H1 (cell line): ENCODE data around the gene SLC2A3. TPM values are rescaled to one million over a fixed set of nuclear protein-coding genes. Genes with fewer than 3 reads are reported as not detected.
"Not testable (repeated sequence)": the region's sequence is repeated elsewhere in the genome, so short reads cannot be mapped to it uniquely, and the experiment has no call there.

ENCODE experiments used
- CTCF ChIA-PET: fragments of 300-600 bp; sonication (Branson Sonifier 250); formaldehyde crosslinking; loops from one replicate; lab custom pipeline; 2021; ENCODE audit not compliant: partially characterized antibody; lab: Charles Lee
- POLR2A ChIA-PET: fragments of 300-600 bp; sonication (Branson Sonifier 250); formaldehyde crosslinking; loops from one replicate; lab custom pipeline; 2021; ENCODE audit warnings: inconsistent platforms; ENCODE audit not compliant: partially characterized antibody; lab: Charles Lee
- DNase-seq, 2 experiments: peaks; one replicate each; pipeline versions ENCODE4 v3.0.0 to v3.0.0-alpha.2; 2010 to 2022; ENCODE audit warnings: low spot score in 2 of 2, low read depth in 1 of 2, mixed read lengths in 1 of 2
- FAIRE-seq: peaks from 2 replicates; lab custom pipeline; 2011; peaks lifted over from hg19 to GRCh38; lab: Jason Lieb, UNC
- H2AFZ ChIP-seq: 2 replicates; pipeline ENCODE4 v1.8.1; 2012; ENCODE audit warnings: low read length, inconsistent platforms
- H2AK5ac ChIP-seq: 2 replicates; pipeline ENCODE4 v1.6.1; 2013; ENCODE audit warnings: low read depth, low read length
- H2BK120ac ChIP-seq: replicated peaks from 2 replicates; pipeline ENCODE3; 2013; ENCODE audit warnings: low read depth, low read length, inconsistent platforms
- H2BK12ac ChIP-seq: 2 replicates; pipeline ENCODE4 v1.6.1; 2013; ENCODE audit warnings: low read depth, low read length
- H2BK15ac ChIP-seq: 2 replicates; pipeline ENCODE4 v1.6.1; 2013; ENCODE audit warnings: low read length
- H2BK20ac ChIP-seq: 2 replicates; pipeline ENCODE4 v1.6.1; 2013; ENCODE audit warnings: low read length
- H2BK5ac ChIP-seq: 2 replicates; pipeline ENCODE4 v1.6.1; 2013; ENCODE audit warnings: low read depth, low read length
- H3K14ac ChIP-seq: 2 replicates; pipeline ENCODE4 v1.6.1; 2013; ENCODE audit warnings: inconsistent platforms; ENCODE audit not compliant: insufficient read length
- H3K18ac ChIP-seq: 2 replicates; pipeline ENCODE4 v1.6.1; 2013; ENCODE audit warnings: low read length; ENCODE audit errors: extremely low read depth
- H3K23ac ChIP-seq: 2 replicates; pipeline ENCODE4 v1.6.1; 2013; ENCODE audit warnings: inconsistent platforms; ENCODE audit not compliant: insufficient read length
- H3K23me2 ChIP-seq: 2 replicates; pipeline ENCODE4 v1.6.1; 2013; ENCODE audit warnings: low read depth, low read length
- H3K27ac ChIP-seq: 2 replicates; pipeline ENCODE4 v1.6.1; 2011; ENCODE audit warnings: low read depth, low read length, inconsistent platforms
- H3K27me3 ChIP-seq, 4 experiments: replicated peaks in 1 of 4; 1 replicate in 1 of 4; 2 replicates in 3 of 4; pipeline versions ENCODE4 v1.6.1 to v1.8.1; 2011 to 2013; ENCODE audit warnings: low read length in 3 of 4, mild to moderate bottlenecking in 3 of 4, inconsistent platforms in 2 of 4, mixed read lengths in 2 of 4, moderate library complexity in 1 of 4; ENCODE audit not compliant: control insufficient read depth in 3 of 4, insufficient read depth in 3 of 4; ENCODE audit errors: extremely low read depth in 1 of 4
- H3K36me3 ChIP-seq, 4 experiments: 2 replicates each; pipeline versions ENCODE4 v1.6.1 to v1.8.1; 2011 to 2013; ENCODE audit warnings: mild to moderate bottlenecking in 4 of 4, low read length in 3 of 4, moderate library complexity in 2 of 4, control low read depth in 1 of 4, inconsistent platforms in 1 of 4; ENCODE audit not compliant: insufficient read depth in 4 of 4, control insufficient read depth in 2 of 4
- H3K4ac ChIP-seq: replicated peaks from 2 replicates; pipeline ENCODE3; 2013; ENCODE audit warnings: low read length, low read depth, mixed read lengths, inconsistent platforms; ENCODE audit not compliant: insufficient read length
- H3K4me1 ChIP-seq, 4 experiments: replicated peaks in 1 of 4; 1 replicate in 1 of 4; 2 replicates in 3 of 4; pipeline versions ENCODE4 v1.6.1 to v1.8.1; 2011 to 2013; ENCODE audit warnings: low read length in 3 of 4, inconsistent platforms in 2 of 4, mixed read lengths in 1 of 4; ENCODE audit not compliant: insufficient read depth in 4 of 4, control insufficient read depth in 3 of 4
- H3K4me2 ChIP-seq, 2 experiments: 2 replicates each; pipeline versions ENCODE4 v1.6.1 to v1.8.1; 2011 to 2013; ENCODE audit warnings: low read depth in 2 of 2, low read length in 2 of 2, control low read depth in 1 of 2, inconsistent platforms in 1 of 2, mild to moderate bottlenecking in 1 of 2; ENCODE audit not compliant: insufficient read depth in 1 of 2
- H3K4me3 ChIP-seq, 4 experiments: fragments of 200-600, 300-600 bp in 1 of 4; sonication (generic), shearing (Covaris generic), sonication (Bioruptor Twin) in 1 of 4; 2 replicates each; pipeline versions ENCODE4 v1.5.1 to v1.8.1; 2011 to 2016; ENCODE audit warnings: low read length in 4 of 4, low read depth in 3 of 4, control low read depth in 2 of 4, inconsistent platforms in 2 of 4, mild to moderate bottlenecking in 2 of 4, mixed read lengths in 1 of 4, moderate library complexity in 1 of 4; ENCODE audit not compliant: insufficient read depth in 2 of 4; ENCODE audit errors: extremely low read depth in 1 of 4
- H3K56ac ChIP-seq: replicated peaks from 2 replicates; pipeline ENCODE3; 2013; ENCODE audit warnings: low read depth, mild to moderate bottlenecking, mixed read lengths, low read length, inconsistent platforms; ENCODE audit not compliant: insufficient read length
- H3K79me1 ChIP-seq: 2 replicates; pipeline ENCODE4 v1.6.1; 2013; ENCODE audit warnings: low read depth, low read length, control low read depth
- H3K79me2 ChIP-seq, 2 experiments: 2 replicates each; pipeline versions ENCODE4 v1.6.1 to v1.8.1; 2012 to 2013; ENCODE audit warnings: low read length in 2 of 2, mild to moderate bottlenecking in 2 of 2, inconsistent platforms in 1 of 2; ENCODE audit not compliant: insufficient read depth in 2 of 2, control insufficient read depth in 1 of 2
- H3K9ac ChIP-seq, 4 experiments: replicated peaks in 1 of 4; 1 replicate in 1 of 4; 2 replicates in 3 of 4; pipeline versions ENCODE4 v1.6.1 to v1.8.1; 2011 to 2013; ENCODE audit warnings: low read depth in 3 of 4, low read length in 3 of 4, control low read depth in 2 of 4, mild to moderate bottlenecking in 2 of 4, moderate library complexity in 2 of 4, inconsistent platforms in 1 of 4; ENCODE audit errors: extremely low read depth in 1 of 4
- H3K9me3 ChIP-seq, 2 experiments: 2 replicates each; pipeline versions ENCODE4 v1.6.1 to v1.8.1; 2012 to 2013; ENCODE audit warnings: mild to moderate bottlenecking in 2 of 2, moderate library complexity in 2 of 2, control low read depth in 1 of 2, inconsistent platforms in 1 of 2, low read depth in 1 of 2, low read length in 1 of 2, mixed read lengths in 1 of 2; ENCODE audit not compliant: insufficient read depth in 2 of 2
- H4K20me1 ChIP-seq, 2 experiments: replicated peaks in 1 of 2; 2 replicates each; pipeline versions ENCODE3 to v1.8.1; 2011 to 2013; ENCODE audit warnings: inconsistent platforms in 2 of 2, low read length in 2 of 2, mild to moderate bottlenecking in 1 of 2; ENCODE audit not compliant: insufficient read depth in 2 of 2, control insufficient read depth in 1 of 2
- H4K5ac ChIP-seq: 2 replicates; pipeline ENCODE4 v1.6.1; 2013; ENCODE audit warnings: low read length, low read depth, mixed read lengths, inconsistent platforms; ENCODE audit not compliant: insufficient read length
- H4K8ac ChIP-seq: 2 replicates; pipeline ENCODE4 v1.8.0; 2013; ENCODE audit warnings: mild to moderate bottlenecking, moderate library complexity, low read length, inconsistent platforms; ENCODE audit not compliant: insufficient read depth; ENCODE audit errors: extremely low read depth
- H4K91ac ChIP-seq: replicated peaks from 2 replicates; pipeline ENCODE3; 2013; ENCODE audit warnings: low read length, mixed read lengths, inconsistent platforms; ENCODE audit not compliant: insufficient read length
- WGBS, 2 experiments: shearing (Covaris generic) in 1 of 2; methylation state at CpG; one replicate each; pipeline versions ENCODE4 v1.1.6 to v1.1.7; 2013 to 2015; ENCODE audit warnings: low lambda C conversion rate in 2 of 2, mixed read lengths in 2 of 2, inconsistent platforms in 1 of 2, low coverage in 1 of 2, missing lambda C conversion rate in 1 of 2; ENCODE audit not compliant: insufficient replicate concordance in 2 of 2, insufficient coverage in 1 of 2, insufficient read length in 1 of 2; ENCODE audit errors: extremely low coverage in 1 of 2, missing lambda C conversion rate in 1 of 2; 5-methylcytosine and 5-hydroxymethylcytosine counted together
- polyA plus RNA-seq, 7 experiments: library from polyadenylated mRNA; depleted of rRNA in 3 of 7; stranded (reverse) in 5 of 7; unstranded in 2 of 7; fragments of >200 nt in 5 of 7; fragments of 200-250 nt in 2 of 7; gene quantifications; 1 replicate in 5 of 7; 2 replicates in 1 of 7; 4 replicates in 1 of 7; pipeline versions ENCODE4 v1.2.1 to v1.2.3, GENCODE V29; 2011 to 2013; ENCODE audit warnings: missing spikeins in 2 of 7, mixed read lengths in 2 of 7
- total RNA-seq: library from RNA; stranded (reverse); fragmentation: NEBNext Ultra II Directional; extraction: Animal tissue kit (Norgen Biotek cat#: 25700); gene quantifications from 2 replicates; pipeline ENCODE4 v1.2.1, GENCODE V29; 2021

The SLC2A3 gene
- total and polyA plus RNA-seq, 2 of the 8 experiments (the other 6 are each of a cell fraction or from before 2014, with no cell fraction given), result 417 to 688 TPM

DNA sequence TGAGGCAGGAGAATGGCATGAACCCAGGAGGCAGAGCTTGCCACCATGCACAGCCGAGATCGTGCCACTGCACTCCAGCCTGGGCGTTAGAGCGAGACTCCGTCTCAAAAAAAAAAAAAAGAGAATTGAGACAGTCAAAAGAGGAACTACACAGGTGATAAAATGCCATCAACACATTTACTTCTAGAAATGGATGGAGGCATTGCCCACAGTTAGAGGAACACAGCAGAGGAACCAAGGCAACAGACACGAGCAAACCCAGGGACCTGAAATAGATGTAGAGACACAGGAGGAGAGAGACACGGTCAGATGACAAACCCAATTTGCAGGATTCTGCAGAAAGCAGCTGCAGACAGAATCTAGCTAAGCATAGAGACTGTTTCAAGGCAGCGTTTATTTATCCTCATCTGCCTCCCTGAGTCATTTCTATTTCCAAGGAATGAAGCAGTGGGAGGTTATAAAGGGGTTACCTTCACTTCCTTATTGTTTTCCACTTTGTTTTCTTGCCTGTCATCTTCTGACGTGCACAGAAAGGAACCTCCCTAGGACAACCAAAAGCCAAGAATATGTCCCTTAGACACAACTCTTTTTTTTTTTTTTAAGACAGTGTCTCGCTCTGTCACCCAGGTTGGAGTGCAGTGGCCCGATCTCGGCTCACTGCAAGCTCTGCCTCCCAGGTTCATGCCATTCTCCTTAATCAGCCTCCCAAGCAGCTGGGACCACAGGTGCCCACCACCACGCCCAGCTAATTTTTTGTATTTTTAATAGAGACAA, 41.6 kb upstream of the SLC2A3 start:
- 82% methylated on average over 10 of the region's 13 CpGs; no CpG with 5 or more reads in 1 of the 2 experiments for WGBS, 2 experiments
- H3K4ac ChIP-seq, H2BK15ac ChIP-seq, H3K23ac ChIP-seq, H3K27me3 ChIP-seq, H2BK20ac ChIP-seq, H3K27ac ChIP-seq, H3K56ac ChIP-seq, H4K91ac ChIP-seq, H3K18ac ChIP-seq, DNase-seq, H3K4me3 ChIP-seq, H2BK120ac ChIP-seq, H3K4me2 ChIP-seq, H4K8ac ChIP-seq, H3K79me1 ChIP-seq, H3K79me2 ChIP-seq, H2AK5ac ChIP-seq, H2BK5ac ChIP-seq, H2BK12ac ChIP-seq, H4K5ac ChIP-seq, H2AFZ ChIP-seq, H3K9me3 ChIP-seq, H4K20me1 ChIP-seq, H3K36me3 ChIP-seq, H3K23me2 ChIP-seq, H3K9ac ChIP-seq, H3K14ac ChIP-seq, H3K4me1 ChIP-seq: not testable (repeated sequence)
- FAIRE-seq, result peak; percentile 76
- POLR2A ChIA-PET, result interaction anchor here (0.5 to 1.5 kb wide), 4 partner anchors 27 to 101 kb away, joined by 3 to 4 read pairs (median 3); no protein-coding TSS in a partner anchor
- CTCF ChIA-PET, result interaction anchor here (1.0 kb wide), 1 partner anchor 118 kb away, joined by 3 read pairs; no protein-coding TSS in a partner anchor
